CD1c-positive myeloid dendritic cell (primary cell): ENCODE measurements around the gene WNK3.

Experiments
- DNase-seq: peaks from one replicate; pipeline ENCODE4 v3.0.0-alpha.2; 2016; ENCODE audit errors: extremely low spot score

WNK3 gene

DNA sequence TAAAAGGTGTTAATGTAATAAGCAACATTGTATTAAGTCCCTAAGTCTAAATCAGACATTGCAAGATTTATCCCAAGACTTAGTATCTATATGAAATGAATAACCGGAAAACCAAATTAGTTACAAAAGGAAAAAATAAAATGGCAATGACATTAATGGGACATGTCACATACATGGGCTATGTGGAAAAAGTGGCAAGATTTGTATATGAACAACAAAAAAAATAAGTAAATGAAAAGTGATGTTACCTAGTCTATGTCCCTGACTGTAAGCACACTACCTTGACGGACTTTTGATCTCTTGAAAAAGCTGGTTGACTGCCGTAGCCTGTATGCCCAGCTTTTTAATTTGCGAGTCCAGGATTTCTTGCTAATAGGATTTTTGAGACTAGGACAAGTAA is 119.3 kb downstream of the WNK3 start:
- DNase-seq, result no peak

- no peak for DNase-seq
These were observed 120.8 kb downstream of the WNK3 start for GRCh38 chrX:54237014-54237413.

DNA sequence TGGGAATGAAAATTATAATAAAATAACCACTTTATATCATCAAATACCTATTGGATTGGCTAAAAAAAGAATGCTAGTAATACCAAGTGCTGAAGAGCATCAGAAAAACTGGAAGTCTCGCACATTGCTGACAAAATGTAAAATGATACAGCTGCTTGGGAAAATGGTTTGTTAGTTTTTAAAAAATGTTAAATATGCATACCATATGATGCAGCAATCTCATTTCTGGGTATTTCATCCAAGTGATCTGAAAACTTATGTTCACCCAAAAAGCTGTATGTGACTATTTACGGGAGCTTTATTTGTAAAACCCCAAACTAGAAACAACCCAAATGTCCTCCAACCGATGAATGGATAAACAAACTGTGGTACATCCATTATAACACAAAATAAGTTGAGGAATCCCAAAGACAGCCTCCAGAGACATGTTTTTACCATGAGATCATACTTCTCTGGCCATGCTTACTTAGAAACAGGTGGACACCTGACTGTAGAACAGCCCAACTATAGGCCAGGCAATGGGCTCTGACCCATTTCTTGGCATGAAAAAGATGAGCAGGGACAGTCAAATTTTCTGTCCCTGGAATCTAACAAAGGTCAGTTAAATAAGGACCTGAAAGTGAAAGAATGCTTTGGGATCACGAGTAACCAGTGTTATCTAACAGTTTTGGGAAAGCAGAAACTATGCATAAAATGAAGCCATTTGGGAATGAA is 127.3 kb downstream of the WNK3 start:
- no peak for DNase-seq

GRCh38 chrX:54223581-54223980 is 134.3 kb downstream of the WNK3 start:
- no peak for DNase-seq

GRCh38 chrX:54213603-54214002 is 144.2 kb downstream of the WNK3 start:
- no peak for DNase-seq

DNA sequence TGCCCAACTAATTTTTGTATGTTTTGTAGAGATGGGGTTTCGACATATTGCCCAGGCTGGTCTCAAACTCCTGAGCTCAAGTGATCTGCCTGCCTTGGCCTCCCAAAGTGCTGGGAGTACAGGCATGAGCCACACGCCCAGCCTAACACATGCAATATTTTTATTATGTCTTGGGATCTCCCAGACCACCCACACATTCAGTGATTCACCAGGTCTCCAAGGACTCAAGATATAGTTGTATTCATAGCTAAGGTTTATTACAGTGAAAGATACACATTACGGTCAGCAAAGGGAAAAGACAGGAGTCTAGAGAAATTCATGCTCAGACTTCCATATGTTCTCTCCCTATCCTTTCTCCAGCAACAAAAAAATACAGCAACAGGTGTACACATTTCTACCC is 149.3 kb downstream of the WNK3 start:
- DNase-seq, result no peak

- no peak for DNase-seq
These were observed 159.6 kb downstream of the WNK3 start for GRCh38 chrX:54198262-54198661.

DNA sequence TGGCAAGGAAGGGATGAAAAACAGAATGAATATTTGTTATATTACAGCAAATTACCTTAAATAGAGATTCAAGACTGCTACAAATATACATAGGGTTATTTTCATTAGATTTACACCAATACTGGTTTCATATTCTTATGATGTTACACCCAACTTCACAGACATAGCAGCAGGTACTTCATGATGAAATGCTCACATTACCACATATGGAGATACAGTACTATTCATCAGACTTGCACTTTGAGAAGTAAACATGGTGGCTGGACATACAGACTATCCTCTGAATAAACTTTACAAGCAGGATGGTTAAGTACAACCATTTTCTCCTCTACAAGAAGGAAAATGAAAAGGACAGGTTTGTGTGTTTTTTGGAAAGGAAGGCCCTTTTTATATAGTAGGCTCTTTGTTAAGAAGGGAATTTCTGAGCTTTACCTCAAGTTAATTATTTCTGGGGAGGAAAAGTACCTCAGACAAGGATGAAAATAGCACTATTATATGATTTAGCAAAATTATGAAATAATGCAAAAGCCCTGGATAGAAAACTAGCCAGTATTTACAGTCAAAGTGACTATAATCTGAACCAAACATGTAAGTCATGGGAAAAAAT is 162.8 kb downstream of the WNK3 start:
- no peak for DNase-seq

DNA sequence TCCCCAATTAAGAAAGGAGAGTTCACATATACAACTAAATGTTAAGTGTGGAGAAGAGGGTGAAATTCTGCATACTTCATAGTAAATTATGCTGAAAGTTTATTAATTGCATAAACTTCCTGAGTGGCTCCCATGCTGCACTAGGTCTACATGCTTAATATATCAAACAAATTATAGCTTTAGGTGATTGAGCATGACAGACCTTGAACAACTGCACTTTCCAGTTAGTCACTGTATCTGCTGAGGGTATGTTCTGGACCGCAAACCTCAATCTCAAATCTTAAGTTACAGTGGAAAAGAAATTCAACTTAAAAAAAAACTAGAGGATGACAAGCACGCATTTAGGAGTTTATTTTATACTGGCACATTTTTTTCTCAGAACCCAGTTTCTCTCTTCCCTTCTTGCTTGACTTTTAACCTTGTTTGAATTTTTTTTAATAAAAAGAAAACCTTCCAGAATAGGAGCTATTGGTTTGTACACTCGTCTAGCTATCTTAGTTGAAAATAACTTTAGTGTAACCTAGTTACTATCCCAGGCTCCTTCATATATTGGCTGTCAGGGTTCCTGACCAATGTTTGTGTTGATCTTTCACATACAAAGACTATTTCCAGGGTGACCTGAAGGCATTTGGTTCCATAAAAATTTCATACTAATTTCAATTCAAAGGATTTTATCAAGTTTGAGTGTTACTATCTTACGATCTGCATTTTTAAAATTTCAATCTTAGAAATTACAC is 164.6 kb downstream of the WNK3 start:
- DNase-seq, result no peak

DNA sequence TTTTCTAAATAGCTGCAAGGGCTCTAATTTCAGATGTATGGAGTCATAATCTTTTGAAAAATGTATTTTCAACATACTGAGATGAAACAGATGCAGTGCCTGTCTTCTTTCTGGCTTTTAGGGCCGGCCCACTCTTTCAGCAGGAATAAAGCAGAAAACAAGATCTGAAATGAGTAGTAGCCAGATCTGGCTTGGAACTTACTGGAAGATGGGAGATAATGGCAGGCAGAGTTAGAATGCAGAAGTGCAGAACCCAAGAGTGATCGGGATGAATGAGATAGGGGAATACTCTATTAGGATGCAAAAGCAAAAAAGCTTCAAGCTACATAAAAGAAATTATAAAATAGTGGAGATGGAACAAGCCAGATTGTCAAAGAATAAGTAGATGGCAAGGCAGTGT is 173.4 kb downstream of the WNK3 start:
- no peak for DNase-seq

DNA sequence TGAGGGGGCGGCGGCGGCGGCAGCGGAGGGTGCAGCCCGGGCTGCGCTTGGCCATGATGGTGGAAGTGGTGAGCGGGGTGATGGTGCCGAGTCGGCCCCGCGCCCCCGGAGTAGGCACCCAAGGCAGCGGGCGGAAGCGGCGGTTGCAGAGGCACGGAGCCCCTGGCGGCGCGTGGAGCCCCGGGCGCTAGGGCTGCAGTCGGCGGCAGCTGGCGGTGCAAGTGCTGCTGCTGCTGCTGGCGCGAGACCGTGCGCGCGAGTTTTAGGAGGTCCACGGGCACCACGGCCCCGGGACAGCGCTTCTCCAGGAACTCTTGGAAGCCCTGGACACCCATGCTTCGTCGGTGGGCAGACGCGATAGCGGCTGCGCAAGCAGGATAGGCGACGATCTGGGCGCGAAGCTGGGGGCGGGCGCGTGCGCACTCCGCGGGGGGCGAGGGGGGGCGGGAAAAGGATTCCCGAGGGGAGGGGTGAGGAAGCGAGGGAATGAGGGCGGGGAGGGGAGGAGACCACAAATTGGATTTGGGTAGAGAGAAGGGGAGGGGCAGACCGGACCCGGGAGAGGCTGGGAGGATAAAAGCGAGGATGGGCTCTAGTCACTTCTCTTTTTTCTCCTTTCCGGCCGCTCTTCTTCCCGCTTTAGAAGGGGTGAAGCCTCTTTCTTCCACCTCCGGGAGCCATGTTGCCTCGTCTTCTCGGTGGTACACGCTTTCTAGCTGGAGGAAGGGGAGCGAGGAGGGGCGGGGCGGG is 174.8 kb downstream of the WNK3 start, which contains the start of gene FAM120C:
Gene FAM120C, minus strand, starts transcription at position 391 of the 750 bp plus-strand sequence. Its CDS starts 56 bp downstream, at position 335.
- peak; percentile 71 for DNase-seq

- DNase-seq, result peak; percentile 50
These were observed 175.5 kb downstream of the WNK3 start for GRCh38 chrX:54182194-54182863.

DNA sequence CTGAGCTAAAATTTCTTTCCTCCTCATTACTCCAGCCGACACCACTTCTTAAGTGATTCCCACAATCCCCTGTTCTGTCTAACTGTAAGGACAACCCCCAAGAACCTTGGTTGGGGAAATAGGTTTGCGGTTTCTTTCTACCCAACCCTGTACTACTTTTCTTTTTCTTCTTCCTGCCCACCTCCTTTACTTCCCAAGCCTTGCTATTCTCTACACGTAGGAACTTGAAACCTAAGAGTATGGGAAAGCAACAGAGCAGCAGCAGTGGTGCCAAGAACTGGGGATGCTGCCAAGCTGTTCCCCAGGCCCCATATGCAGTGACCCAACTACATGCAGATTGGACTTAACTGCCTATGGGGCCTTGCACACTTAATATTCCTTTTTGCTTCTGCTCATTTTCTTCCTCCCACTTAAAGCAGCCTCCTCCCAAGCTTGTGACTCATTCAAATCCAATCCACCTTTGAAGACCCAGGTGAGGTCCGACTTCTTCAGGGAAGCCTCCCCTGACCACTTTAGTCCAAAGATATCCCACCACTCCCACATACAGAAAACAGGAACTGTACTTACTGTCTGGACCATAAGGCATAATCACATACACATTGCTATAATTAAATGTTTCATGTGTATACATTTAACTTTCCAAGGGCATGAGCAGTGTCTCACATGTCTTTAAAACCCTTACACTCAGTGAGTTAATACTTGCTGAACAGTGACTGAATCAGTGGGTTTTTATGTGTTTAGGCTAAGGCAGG is 176.5 kb downstream of the WNK3 start:
- DNase-seq, result peak; percentile 1

DNA sequence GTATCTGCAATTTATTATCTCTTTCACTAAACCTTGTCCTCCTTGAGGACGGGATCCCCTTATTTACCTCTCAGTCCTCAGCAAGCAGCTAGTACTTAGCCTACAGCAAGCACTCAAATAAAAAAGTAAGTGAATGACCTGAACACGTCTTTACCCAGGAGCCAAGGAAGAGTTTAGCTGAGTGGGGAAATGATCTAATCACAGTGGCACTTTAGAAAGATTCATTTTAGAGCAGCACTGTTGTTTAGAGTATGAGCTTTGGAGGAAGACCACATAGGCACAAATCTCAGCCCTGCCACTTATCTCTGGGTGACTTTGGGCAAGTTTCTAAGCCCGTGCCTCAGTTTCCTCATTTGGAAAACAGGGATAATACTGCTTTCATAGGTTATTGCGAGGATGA is 177.4 kb downstream of the WNK3 start:
- no peak for DNase-seq

DNA sequence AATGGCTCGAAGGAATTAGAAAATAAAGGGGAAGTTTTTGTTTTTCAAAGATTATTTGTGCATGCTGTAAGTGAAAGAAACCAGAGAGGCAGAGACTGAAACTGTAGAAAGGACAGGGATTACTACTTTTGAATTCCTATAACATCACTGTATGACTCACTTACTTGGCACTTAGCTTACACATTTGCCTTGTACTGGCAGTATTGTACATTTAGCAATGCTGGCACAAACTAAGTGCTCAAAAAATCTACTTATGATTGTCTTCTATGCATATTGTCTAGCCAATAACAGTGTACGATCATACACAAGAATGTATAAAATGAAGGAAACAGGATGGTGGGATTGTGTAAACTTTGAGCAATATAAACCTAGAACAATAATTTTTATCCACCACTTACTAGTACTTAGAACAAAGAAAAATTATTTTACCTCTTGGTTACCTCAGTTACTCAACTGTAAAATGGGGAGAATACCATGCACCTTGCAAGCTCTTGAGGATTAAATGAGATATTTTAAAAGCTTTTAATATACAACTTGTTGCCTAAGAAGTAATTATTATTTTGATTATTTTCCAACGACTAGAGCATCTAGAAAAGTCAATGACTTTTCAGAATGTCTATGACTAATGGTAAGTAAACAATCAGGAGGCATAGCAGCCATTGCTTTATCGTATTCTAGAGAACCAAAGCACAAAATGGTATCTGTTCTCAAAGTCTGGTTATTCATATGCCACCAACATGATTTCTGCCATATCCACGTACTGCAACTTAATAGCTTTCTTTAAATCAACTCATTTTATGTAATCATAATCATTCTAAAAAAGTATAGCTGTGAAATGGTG is 179.5 kb downstream of the WNK3 start:
- DNase-seq, result peak; percentile 14

DNA sequence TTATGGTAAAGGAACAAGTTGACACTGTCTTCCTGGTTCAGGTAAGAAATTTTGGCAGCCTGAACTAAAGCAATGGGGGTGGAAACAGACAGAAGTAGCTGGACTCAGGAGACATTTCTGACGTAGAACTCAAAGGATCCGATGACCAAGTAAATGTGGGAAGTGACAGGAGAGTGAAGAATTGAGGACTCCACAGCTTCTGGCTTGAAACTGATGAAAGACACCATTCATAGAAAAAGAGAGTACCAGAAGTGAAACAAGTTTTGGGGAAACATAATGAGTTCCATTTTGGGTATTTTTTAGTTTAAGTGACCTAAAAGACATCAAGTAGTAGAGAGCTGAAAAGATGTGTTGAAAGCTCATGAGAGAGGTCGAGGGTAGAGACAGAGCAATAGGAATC is 180.5 kb downstream of the WNK3 start:
- peak; percentile 18 for DNase-seq

DNA sequence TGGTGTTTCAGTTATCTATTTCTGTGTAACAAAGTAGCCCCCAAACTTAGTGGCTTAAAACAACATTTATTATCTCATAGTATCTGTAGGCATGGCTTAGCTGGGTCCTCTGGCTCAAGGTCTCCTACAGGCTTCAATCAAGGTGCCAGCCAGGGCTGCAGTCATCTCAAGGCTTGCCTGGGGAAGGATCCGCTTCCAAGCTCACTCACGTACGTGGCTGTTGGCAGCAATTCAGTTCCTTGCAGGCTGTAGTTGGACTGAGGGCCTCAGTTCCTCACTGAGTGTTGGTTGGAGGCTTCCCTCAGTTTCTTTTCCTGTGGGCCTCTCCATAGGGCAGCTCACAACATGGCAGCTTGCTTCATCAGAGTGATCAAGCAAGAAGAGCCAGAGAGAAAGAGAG is 184.1 kb downstream of the WNK3 start:
- no peak for DNase-seq

DNA sequence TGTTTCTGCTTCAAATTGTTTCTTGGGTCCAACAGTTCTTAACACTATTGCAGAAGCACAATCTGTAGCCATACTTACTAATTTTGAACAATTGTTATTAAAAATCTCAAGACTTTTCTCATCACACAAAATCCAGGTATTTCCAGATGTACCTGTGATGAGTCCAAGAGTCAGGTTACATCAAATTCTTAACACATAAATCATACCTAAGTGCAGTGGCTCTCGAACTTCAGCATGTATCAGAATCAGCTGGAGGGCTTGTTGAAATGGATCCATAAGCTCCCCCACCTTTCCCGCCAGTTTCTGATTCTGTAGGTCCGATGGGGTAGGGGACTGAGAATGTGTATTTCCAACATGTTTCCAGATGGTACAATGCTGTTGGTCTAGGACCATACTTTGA is 185.4 kb downstream of the WNK3 start:
- no peak for DNase-seq

GRCh38 chrX:54171527-54172250 is 186.2 kb downstream of the WNK3 start:
- no peak for DNase-seq
